NCI-H2107 (cell line): ENCODE measurements around the gene PCSK4.
A peak's percentile ranks its signal among the peaks of the same experiment; 100 is the strongest.
"Not testable (repeated sequence)": the region's sequence is repeated elsewhere in the genome, so short reads cannot be mapped to it uniquely, and the experiment has no call there.

ENCODE experiments used
- DNase-seq: peaks from one replicate; lab custom pipeline; 2025; lab: John Stamatoyannopoulos, UW

PCSK4 gene

DNA sequence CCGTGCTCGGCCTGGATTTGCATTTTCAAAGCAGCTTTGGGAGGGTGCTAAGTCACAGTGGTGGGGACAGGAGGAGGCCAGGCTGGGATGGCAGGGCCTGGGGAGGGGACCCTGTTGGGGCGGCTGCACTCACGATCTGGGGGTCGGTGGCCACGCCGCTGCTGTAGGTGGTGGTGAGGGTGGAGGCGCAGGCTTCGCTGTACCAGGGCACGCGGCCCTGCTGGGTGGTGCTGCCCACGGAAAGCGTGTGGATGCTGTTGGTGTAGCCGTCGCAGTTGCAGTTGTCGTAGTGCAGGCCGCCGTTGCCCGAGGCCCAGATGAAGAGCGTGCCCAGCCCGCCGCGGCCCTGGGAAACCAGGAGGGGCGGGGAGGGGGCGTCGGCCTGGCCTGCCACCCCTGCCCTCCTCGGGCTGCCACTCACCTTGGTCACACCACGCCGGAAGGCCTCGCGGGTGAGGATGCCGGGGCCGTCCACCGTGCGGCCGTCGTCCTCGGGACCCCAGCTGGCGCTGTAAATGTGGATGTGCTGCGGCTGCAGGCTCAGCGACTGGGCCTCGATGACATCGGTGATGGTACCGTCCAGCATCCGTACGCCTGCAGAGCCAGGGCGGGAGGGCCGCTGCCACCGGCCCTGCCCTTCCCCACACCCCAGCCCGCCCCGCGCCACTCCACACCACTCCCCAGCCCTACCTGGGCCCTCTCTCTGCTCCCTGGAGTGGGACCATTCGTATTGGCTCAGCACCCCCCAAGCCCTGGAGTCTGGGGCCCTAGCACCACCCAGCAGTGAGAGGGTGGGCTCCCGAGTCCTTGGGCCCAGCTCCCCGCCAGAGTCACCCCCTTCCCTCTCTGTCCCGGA is 3.2 kb downstream of the PCSK4 start:
- DNase-seq = no peak

DNA sequence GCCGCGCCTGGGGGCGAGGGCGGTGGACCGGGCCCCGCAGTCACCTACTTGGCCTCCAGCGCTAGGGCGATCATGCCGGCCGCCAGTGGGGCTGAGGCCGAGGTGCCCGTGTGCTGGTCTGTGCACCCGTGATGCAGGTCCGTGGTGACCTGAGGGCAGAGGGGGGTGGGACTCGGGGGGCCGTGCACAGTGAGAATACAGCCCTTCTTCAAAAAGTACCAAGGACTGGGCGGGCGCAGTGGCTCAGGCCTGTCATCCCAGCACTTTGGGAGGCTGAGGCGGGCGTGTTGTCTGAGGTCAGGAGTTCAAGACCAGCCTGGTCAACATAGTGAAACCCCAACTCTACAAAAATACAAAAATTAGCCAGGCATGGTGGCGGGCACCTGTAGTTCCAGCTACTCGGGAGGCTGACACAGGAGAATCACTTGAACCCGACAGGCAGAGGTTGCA is 6.1 kb downstream of the PCSK4 start:
- no peak for DNase-seq

GRCh38 chr19:1483131-1483978 is 6.8 kb downstream of the PCSK4 start:
- DNase-seq = no peak

DNA sequence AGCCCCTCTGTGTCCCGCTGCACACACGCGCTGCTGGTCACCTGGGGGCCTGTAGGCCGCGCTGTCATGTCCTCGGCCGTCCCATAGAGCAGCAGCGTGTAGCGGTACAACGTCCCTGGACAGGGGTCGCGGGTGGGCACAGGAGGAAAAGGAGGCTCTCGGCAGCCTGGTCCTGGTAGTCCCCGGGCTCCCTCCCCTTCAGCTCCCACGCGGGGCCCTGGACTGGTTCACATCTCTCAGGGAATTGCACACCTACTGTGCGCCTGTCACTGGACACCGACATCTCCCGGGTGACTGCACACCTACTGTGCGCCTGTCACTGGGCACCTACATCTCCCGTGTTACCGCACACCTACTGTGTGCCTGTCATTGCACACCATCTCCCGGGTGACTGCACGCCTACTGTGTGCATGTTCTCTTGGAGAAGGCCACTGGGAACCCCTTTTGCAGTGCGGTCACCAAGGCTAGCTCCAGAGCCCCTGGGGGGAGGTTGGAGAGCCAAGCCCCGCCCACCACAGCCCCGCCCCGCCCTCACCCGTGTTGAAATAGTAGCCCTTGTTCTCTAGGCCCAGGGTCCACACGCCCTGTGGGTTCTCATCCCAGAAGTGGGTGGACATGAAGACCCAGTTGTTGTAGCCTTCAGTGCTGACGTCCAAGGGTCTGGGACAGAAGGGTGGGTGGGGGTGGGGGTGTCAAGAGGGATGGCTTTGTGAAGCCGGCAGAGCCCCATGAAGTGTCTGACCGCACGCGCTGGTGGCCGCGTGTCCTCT is 7.6 kb downstream of the PCSK4 start:
- no peak for DNase-seq

DNA sequence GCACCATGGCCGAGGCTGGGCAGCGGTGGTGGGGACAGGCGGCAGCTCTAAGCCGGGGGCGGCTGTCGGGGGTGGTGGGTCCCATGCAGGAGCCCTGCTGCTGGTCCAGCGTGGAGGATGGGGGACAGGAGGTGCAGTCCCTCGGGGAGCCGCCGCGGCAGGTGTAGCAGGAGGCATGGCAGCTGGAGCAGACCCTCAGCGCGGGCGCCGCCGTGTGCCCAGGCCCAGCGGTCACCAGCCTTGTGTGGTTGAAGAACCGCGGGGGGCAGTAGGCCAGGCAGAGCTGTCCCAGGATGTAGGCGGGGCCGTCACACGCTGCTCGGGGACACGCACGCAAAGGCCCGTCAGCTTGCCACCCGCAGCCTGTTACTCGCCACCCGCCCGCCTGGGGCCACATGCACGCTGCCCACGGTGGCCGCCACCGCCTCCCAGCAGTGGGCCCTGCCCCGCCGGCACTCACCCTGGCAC is 8.2 kb downstream of the PCSK4 start:
- DNase-seq = no peak

DNA sequence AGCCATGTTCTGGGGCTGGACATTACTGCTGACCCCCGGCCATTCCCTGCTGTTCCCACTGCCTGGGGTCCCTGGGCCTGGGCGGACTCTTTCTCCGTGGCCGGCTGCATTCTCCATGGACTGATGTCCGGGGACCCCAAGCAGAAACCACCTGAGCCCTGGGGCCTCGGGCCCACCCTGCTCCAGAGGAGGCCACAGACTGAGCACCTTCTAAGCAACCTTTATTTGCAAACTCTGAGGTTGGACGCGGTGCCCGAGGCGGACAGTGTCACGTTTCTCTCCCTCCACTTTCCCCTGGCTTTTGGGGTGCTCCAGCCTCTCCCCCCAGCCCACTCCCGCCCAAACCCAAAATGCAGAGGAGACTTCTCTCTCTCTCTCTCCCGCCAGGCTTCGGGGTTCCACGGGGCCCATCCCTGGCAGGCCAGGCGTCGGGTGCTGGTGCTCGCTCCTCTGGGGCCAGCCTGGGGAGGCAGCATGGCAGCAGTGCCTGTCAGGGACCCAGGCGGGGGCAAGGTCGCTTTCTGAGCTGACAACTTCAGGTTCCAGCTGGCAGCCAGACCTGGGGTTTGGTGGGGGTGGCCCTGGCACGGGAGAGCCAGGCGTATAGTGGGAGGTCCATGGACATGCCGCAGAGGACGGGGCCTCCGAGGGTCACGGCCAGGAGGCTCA is 8.8 kb downstream of the PCSK4 start:
- no peak for DNase-seq

GRCh38 chr19:1478934-1479707 is 11.0 kb downstream of the PCSK4 start, which contains the start of gene C19orf25:
Gene C19orf25 (minus strand): TSS chr19:1479215. CDS start chr19:1478903, 312 bp downstream.
- DNase-seq = peak; percentile 75

- not testable (repeated sequence) for DNase-seq
Measured at GRCh38 chr19:1477056-1477455, 13.1 kb downstream of the PCSK4 start.

DNA sequence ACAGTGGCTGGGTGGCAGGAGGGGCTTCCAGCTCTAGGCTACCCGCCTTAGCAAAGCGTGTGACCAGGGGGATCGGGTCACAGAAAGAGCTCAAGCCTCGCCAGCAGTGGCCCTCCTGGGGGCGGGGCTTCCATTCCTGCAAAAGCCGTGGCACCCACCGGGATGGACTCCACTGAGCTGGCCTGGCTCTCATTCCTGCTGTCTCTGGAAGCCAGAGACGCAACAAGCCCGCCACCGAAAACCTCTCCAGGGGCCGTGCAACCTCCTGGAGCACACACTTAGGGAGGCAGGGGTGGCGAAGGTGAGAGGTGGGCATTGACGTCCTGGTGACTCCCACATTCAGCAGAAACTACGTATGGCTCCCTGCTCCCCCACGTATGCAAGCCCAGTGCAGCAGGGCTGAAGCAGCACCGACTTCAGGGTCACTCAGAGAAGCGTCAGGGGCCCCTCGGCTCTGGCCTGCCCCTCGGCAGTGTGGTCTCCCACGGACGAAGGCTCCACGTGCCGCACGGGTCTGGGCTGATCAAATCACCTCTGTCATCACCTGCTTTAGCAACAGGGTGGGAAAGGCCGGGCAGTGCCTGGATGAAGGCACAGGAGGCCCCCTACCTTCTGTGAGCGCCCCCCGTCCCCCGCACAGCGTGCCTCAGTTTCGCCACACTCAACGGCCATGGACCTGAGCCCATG is 14.3 kb downstream of the PCSK4 start:
- DNase-seq = no peak

DNA sequence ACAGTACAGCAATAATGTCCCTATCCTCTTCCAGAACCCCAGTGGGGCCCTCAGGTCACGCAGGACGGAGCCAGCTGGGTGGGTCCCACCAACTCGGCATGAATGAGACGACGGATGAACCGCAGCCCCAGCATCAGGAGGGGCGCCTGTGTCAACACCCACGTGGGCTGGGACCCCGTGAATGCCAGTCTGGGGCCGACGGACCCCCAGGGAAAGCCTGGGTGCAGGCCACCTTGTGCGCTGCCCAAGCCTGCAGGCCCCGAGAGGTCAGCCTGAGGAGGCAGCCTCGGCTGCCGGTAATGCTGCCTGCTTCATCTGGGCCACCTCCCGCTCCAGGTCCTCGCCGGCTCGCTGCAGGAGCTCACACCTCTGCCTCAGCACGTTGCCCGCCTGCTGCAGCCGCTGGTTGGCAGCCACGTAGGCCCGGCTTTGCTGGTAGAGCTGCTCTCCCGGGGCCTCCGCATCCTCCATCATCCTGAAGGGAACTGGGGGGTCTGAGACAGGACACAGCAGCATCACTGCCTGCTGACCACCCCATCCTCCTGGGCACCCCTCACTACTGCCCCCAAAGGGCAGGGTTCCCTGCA is 15.3 kb downstream of the PCSK4 start:
- DNase-seq = no peak

DNA sequence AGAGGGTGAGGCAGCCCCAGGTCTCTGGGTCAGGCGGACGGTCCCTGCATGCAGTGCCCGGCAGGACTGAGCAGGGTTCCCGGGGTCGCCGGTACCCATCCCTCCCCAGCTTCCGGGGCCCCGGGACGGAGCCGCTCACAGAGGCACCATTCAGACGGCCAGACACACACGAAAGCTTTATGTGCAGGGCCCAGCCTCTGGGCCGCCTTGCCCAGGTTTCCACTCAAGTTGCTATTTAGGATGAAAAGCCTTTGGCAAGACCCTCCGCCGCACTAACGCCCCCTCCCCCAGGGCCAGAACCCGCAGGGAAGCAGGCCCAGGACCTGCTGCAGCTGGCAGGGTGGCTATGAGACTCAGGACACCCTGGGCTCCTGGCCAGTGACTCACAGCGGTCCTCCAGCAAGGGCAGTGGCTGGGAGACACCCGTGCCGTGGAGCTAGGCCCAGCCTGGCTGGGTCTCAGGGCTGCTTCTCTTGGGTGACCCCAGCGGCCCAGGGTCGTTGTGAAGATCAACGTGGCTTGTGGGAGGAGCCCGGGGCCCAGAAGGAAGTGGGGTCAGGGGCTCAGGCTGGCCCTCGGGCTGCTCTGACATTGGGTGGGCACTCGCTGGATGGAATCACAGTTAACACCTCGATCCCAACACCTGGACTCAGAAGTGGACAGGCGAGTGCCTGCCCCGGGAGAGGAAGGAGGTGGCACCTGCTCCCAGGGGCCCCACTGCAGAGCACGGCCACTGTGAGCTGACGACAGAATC is 16.0 kb downstream of the PCSK4 start:
- DNase-seq = no peak

- DNase-seq = no peak
Measured at GRCh38 chr19:1473085-1473851, 16.9 kb downstream of the PCSK4 start.

DNA sequence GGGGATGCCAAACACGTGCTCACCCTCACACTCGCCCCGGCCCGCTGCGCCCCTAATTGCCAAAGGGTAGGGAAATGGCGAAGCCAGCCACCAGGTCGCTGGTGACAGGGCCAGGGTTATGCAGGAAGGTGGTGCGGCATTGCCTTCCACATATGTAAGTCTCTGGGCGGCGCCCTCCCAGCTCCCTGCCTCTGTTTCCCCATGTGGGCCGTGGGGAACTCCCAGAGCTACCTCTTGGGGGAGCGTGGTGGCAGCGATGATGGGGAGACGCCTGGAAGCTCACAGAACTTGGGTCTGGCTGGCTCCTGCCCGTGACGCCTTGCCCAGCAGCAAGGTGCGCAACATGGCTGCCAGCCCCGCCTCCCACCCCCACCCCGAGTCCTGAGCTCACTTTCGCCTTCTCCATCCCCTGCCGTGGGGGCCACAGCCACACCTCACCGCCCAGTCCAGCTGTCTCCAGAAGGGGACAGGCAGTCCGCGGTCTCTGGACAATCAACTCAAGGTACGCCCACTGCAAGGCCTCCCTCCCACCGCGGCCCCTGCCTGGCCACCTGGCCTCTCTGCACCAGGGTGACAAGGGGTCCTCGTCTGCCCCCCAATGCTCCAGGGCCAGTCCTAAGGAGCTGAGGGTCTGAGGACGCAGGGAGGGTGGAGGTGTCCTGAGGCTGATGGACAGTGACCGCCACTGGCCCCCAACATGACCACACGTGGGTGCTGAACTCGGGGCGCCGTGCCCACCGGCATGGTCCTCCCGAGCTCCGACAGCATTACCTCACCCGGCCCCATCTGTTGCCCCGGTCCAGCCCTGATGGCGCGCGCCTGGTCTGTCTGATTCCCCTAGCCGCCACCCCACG is 17.7 kb downstream of the PCSK4 start:
- DNase-seq = no peak

GRCh38 chr19:1471515-1472160 is 18.5 kb downstream of the PCSK4 start:
- DNase-seq = no peak

- no peak for DNase-seq
Measured at GRCh38 chr19:1471010-1471514, 19.1 kb downstream of the PCSK4 start.

- no peak for DNase-seq
Measured at GRCh38 chr19:1470305-1471009, 19.7 kb downstream of the PCSK4 start.
